ENCODE measurements around the gene PIP5K1B.

PIP5K1B gene

GRCh38 chr9:68740561-68740960 lies 35.5 kb downstream of the PIP5K1B start:
- no peak for DNase-seq

- DNase-seq: no peak
Measured at GRCh38 chr9:68741234-68741633, 36.2 kb downstream of the PIP5K1B start.

- DNase-seq: no peak
Measured at GRCh38 chr9:68741704-68742332, 36.8 kb downstream of the PIP5K1B start.

GRCh38 chr9:68742333-68742730 lies 37.3 kb downstream of the PIP5K1B start:
- DNase-seq: no peak

- DNase-seq: no peak
Measured at GRCh38 chr9:68744426-68744825, 39.4 kb downstream of the PIP5K1B start.

- DNase-seq: no peak
Measured at GRCh38 chr9:68746525-68746924, 41.5 kb downstream of the PIP5K1B start.

GRCh38 chr9:68747043-68747533 lies 42.0 kb downstream of the PIP5K1B start:
- no peak for DNase-seq

GRCh38 chr9:68749135-68749534 lies 44.1 kb downstream of the PIP5K1B start:
- no peak for DNase-seq

- no peak for DNase-seq
Measured at GRCh38 chr9:68749579-68750159, 44.6 kb downstream of the PIP5K1B start.

- no peak for DNase-seq
Measured at GRCh38 chr9:68750255-68750654, 45.2 kb downstream of the PIP5K1B start.

- no peak for DNase-seq
Measured at GRCh38 chr9:68750786-68751185, 45.7 kb downstream of the PIP5K1B start.

GRCh38 chr9:68751556-68751955 lies 46.5 kb downstream of the PIP5K1B start:
- DNase-seq: no peak

GRCh38 chr9:68755051-68755450 lies 50.0 kb downstream of the PIP5K1B start:
- no peak for DNase-seq

GRCh38 chr9:68755752-68756151 lies 50.7 kb downstream of the PIP5K1B start:
- DNase-seq: no peak

- DNase-seq: no peak
Measured at GRCh38 chr9:68759981-68760673, 55.1 kb downstream of the PIP5K1B start.

GRCh38 chr9:68760674-68761333 lies 55.8 kb downstream of the PIP5K1B start:
- no peak for DNase-seq

GRCh38 chr9:68762570-68762969 lies 57.5 kb downstream of the PIP5K1B start:
- no peak for DNase-seq

- no peak for DNase-seq
Measured at GRCh38 chr9:68763104-68763503, 58.1 kb downstream of the PIP5K1B start.

- no peak for DNase-seq
Measured at GRCh38 chr9:68768619-68769018, 63.6 kb downstream of the PIP5K1B start.

GRCh38 chr9:68769852-68770251 lies 64.8 kb downstream of the PIP5K1B start:
- no peak for DNase-seq

GRCh38 chr9:68771376-68771775 lies 66.3 kb downstream of the PIP5K1B start:
- no peak for DNase-seq

GRCh38 chr9:68775003-68775730 lies 70.1 kb downstream of the PIP5K1B start:
- no peak for DNase-seq

All from activated CD8-positive, alpha-beta memory T cell treated with anti-CD3 and anti-CD28 coated beads for 24 hours (primary cell).